Loucy (cell line): ENCODE results near the gene SLAIN1.

Experiments used
- H2AFZ ChIP-seq: fragments of 200-600 bp; sonication (generic); 2 replicates; pipeline ENCODE4 v1.6.0; 2016; ENCODE audit warnings: antibody characterized with exemption, mild to moderate bottlenecking, low read length, moderate library complexity
- H3F3A ChIP-seq: fragments of 200-600 bp; 2 replicates; pipeline ENCODE4 v1.6.0; 2016; ENCODE audit warnings: antibody characterized with exemption, low read depth, mild to moderate bottlenecking
- H3K27me3 ChIP-seq: fragments of 200-600 bp; sonication (generic); 2 replicates; pipeline ENCODE4 v1.6.1; 2014; ENCODE audit warnings: low read length, mild to moderate bottlenecking; ENCODE audit not compliant: insufficient read depth, poor library complexity, severe bottlenecking
- H3K36me3 ChIP-seq: fragments of 200-600 bp; sonication (generic); 2 replicates; pipeline ENCODE4 v1.6.1; 2016; ENCODE audit warnings: low read length; ENCODE audit not compliant: insufficient read depth
- H3K4me1 ChIP-seq: fragments of 200-600 bp; sonication (generic); 2 replicates; pipeline ENCODE4 v1.5.1; 2014; ENCODE audit warnings: low read length, mild to moderate bottlenecking; ENCODE audit not compliant: insufficient read depth, poor library complexity, severe bottlenecking
- H3K4me2 ChIP-seq: fragments of 200-600 bp; sonication (generic); 2 replicates; pipeline ENCODE4 v1.6.0; 2014; ENCODE audit warnings: antibody characterized with exemption, low read length, low read depth, mild to moderate bottlenecking; ENCODE audit not compliant: poor library complexity, severe bottlenecking
- H3K4me3 ChIP-seq: fragments of 200-600 bp; sonication (generic); 2 replicates; pipeline ENCODE4 v1.5.1; 2014; ENCODE audit warnings: low read length, mild to moderate bottlenecking, mixed read lengths; ENCODE audit not compliant: poor library complexity, severe bottlenecking
- H3K79me2 ChIP-seq: fragments of 200-600 bp; sonication (generic); 2 replicates; pipeline ENCODE4 v1.6.1; 2014; ENCODE audit warnings: low read length; ENCODE audit not compliant: insufficient read depth
- H3K9ac ChIP-seq: fragments of 200-600 bp; sonication (generic); 2 replicates; pipeline ENCODE4 v1.6.0; 2014; ENCODE audit warnings: mild to moderate bottlenecking, low read depth, low read length, moderate library complexity; ENCODE audit not compliant: poor library complexity, severe bottlenecking
- H3K9me2 ChIP-seq: fragments of 200-600 bp; sonication (generic); replicated peaks from 2 replicates; pipeline ENCODE4 v1.6.1; 2016; ENCODE audit warnings: low read depth, low read length, mixed read lengths
- H3K9me3 ChIP-seq: fragments of 200-600 bp; sonication (generic); 2 replicates; pipeline ENCODE4 v1.6.1; 2014; ENCODE audit warnings: mild to moderate bottlenecking, antibody characterized with exemption, low read length, low read depth; ENCODE audit not compliant: insufficient read depth
- H4K20me1 ChIP-seq: fragments of 200-600 bp; sonication (generic); 2 replicates; pipeline ENCODE4 v1.6.0; 2014; ENCODE audit warnings: antibody characterized with exemption, low read length, mild to moderate bottlenecking; ENCODE audit not compliant: insufficient read depth, poor library complexity, severe bottlenecking
- EZH2phosphoT487 ChIP-seq: fragments of 200-600 bp; IDR thresholded peaks from 2 replicates; pipeline ENCODE4 v1.6.1; 2018; ENCODE audit warnings: antibody characterized with exemption, mild to moderate bottlenecking, moderate library complexity, borderline replicate concordance
- TF ChIP-seq, protein P1 (sequence below): fragments of 200-600 bp; sonication (generic); conservative IDR thresholded peaks from 2 replicates; pipeline ENCODE4 v1.5.1; 2014; ENCODE audit warnings: mild to moderate bottlenecking, antibody characterized with exemption, low read length

The SLAIN1 gene

GRCh38 chr13:77714119-77714755 lies 16.8 kb downstream of the SLAIN1 start:
- Histone ChIP-seq H3F3A (no peaks in the 10 kb centered on the region), H3K4me1 (no peaks in the 10 kb centered on the region), H3K9me3 (no peaks in the 10 kb centered on the region), H3K79me2 (no peaks in the 10 kb centered on the region), H3K9ac (no peak overlapping the region), H4K20me1 (no peaks in the 10 kb centered on the region), H2AFZ (no peak overlapping the region), H3K9me2 (no peaks in the 10 kb centered on the region), H3K4me2 (no peak overlapping the region), H3K4me3 (no peak overlapping the region), H3K36me3 (no peaks in the 10 kb centered on the region), H3K27me3 (no peaks in the 10 kb centered on the region)
- TF ChIP-seq, protein P1, sequence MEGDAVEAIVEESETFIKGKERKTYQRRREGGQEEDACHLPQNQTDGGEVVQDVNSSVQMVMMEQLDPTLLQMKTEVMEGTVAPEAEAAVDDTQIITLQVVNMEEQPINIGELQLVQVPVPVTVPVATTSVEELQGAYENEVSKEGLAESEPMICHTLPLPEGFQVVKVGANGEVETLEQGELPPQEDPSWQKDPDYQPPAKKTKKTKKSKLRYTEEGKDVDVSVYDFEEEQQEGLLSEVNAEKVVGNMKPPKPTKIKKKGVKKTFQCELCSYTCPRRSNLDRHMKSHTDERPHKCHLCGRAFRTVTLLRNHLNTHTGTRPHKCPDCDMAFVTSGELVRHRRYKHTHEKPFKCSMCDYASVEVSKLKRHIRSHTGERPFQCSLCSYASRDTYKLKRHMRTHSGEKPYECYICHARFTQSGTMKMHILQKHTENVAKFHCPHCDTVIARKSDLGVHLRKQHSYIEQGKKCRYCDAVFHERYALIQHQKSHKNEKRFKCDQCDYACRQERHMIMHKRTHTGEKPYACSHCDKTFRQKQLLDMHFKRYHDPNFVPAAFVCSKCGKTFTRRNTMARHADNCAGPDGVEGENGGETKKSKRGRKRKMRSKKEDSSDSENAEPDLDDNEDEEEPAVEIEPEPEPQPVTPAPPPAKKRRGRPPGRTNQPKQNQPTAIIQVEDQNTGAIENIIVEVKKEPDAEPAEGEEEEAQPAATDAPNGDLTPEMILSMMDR = no peak
- TF ChIP-seq EZH2phosphoT487 = no peak

DNA sequence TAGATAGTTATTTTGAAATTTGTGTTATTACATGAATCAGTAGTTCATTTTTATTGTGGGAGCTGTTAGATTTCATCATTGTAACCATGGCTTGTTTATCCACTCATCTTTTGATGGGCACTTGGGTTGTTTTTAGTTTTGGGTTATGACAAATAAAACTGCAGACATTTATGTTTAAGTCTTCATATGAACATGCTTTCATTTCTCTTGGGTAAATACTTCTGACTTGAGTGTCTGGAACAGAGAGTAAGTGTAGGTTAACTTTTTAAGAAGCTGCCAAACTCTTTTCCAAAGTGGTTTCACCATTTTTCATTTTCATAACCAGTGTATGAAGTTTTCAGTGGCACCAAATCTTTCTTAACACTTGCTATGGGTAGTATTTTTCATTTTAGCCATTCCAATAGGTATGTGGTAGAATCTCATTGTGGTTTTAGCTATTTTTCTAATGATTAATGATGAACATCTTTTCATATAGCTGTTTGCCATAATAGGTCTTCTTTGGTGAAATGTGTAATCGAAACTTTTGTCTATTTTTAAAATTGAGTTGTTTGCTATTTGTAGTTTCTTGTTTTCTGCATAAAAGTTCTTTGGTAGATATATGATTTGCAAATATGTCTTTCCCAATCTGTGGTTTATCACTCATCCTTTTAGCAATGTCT lies 17.9 kb downstream of the SLAIN1 start:
- no peak overlapping the region for H2AFZ ChIP-seq
- no peak overlapping the region for H3K4me3 ChIP-seq
- no peaks in the 10 kb centered on the region for H3K9me3 ChIP-seq
- H3K4me1 ChIP-seq = no peaks in the 10 kb centered on the region
- H3K36me3 ChIP-seq = no peaks in the 10 kb centered on the region
- TF ChIP-seq, protein P1 = no peak
- TF ChIP-seq EZH2phosphoT487 = no peak
- no peaks in the 10 kb centered on the region for H4K20me1 ChIP-seq
- H3K9ac ChIP-seq = no peak overlapping the region
- no peak overlapping the region for H3K4me2 ChIP-seq
- H3K27me3 ChIP-seq = no peaks in the 10 kb centered on the region
- no peaks in the 10 kb centered on the region for H3F3A ChIP-seq
- no peaks in the 10 kb centered on the region for H3K79me2 ChIP-seq
- no peaks in the 10 kb centered on the region for H3K9me2 ChIP-seq

DNA sequence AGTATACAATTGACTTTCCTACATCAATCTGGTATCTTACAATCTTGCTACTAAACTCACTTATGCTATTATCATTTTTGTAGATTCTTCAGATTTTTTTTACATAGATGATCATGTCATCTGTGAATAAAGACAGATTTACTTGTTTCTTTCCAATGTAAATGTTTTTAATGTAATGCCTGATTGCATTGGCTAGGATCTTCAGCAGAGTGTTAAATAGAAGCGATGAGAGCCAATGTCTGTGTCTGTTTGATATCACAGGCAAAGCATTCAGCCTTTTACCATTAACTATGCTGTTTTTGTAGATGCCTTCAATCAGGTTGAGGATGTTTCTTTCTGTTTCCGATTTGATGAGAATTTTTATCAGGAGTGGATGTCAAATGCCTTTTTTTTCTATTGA lies 19.2 kb downstream of the SLAIN1 start:
- no peak overlapping the region for H3K4me2 ChIP-seq
- no peaks in the 10 kb centered on the region for H3K4me1 ChIP-seq
- no peaks in the 10 kb centered on the region for H3K79me2 ChIP-seq

More for the DNA sequence above, 19.2 kb downstream of the SLAIN1 start:
- H4K20me1 ChIP-seq = no peaks in the 10 kb centered on the region
- no peaks in the 10 kb centered on the region for H3K27me3 ChIP-seq
- H3K36me3 ChIP-seq = no peaks in the 10 kb centered on the region
- no peak overlapping the region for H2AFZ ChIP-seq
- H3K9me2 ChIP-seq = no peaks in the 10 kb centered on the region
- no peak overlapping the region for H3K9ac ChIP-seq
- no peaks in the 10 kb centered on the region for H3K9me3 ChIP-seq
- H3K4me3 ChIP-seq = no peak overlapping the region
- TF ChIP-seq, protein P1 = no peak
- no peak for TF ChIP-seq EZH2phosphoT487
- H3F3A ChIP-seq = no peaks in the 10 kb centered on the region
